Measurements from ENCODE around the gene FN3K.
"Not testable (repeated sequence)": the region's sequence is repeated elsewhere in the genome, so short reads cannot be mapped to it uniquely, and the experiment has no call there.

Gene FN3K

DNA sequence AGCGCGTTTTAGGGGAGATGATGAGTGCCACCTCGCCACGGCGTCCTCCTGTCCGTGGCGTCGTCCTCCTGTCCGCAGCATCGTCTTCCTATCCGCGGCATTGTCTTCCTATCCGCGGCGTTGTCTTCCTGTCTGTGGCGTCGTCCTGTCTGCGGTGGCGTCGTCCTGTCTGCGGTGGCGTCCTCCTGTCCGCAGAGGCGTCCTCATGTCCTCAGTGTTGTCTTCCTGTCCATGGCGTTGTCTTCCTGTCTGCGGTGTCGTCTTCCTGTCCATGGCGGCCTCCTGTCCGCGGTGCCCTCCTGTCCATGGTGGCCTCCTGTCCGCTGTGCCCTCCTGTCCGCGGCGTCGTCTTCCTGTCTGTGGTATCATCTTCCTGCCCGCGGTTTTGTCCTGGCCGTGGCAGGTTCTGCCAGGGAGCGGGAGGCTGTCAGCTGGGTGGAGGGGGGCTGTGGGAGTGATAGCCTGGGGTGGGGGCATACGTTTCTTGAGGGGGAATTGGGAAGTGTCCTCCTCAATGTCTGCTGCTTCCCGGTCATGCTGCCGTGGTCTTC is 47.3 kb downstream of the FN3K start:
- TF ChIP-seq, protein P1, sequence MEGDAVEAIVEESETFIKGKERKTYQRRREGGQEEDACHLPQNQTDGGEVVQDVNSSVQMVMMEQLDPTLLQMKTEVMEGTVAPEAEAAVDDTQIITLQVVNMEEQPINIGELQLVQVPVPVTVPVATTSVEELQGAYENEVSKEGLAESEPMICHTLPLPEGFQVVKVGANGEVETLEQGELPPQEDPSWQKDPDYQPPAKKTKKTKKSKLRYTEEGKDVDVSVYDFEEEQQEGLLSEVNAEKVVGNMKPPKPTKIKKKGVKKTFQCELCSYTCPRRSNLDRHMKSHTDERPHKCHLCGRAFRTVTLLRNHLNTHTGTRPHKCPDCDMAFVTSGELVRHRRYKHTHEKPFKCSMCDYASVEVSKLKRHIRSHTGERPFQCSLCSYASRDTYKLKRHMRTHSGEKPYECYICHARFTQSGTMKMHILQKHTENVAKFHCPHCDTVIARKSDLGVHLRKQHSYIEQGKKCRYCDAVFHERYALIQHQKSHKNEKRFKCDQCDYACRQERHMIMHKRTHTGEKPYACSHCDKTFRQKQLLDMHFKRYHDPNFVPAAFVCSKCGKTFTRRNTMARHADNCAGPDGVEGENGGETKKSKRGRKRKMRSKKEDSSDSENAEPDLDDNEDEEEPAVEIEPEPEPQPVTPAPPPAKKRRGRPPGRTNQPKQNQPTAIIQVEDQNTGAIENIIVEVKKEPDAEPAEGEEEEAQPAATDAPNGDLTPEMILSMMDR (IDR thresholded peaks at IDR 0.05; ENCODE audit: low read depth, low read length) = no peak
- Histone ChIP-seq H3K36me3 (peaks cover 15% of the 10 kb centered on the region), H3K27me3 (no peaks in the 10 kb centered on the region), H3K4me3 (ENCODE audit: low read depth, low read length) (no peak overlapping the region), H3K9me3 (no peaks in the 10 kb centered on the region), H3K4me1 (no peaks in the 10 kb centered on the region; the same call in 1 of the 2 replicates)
- no peak for DNase-seq

DNA sequence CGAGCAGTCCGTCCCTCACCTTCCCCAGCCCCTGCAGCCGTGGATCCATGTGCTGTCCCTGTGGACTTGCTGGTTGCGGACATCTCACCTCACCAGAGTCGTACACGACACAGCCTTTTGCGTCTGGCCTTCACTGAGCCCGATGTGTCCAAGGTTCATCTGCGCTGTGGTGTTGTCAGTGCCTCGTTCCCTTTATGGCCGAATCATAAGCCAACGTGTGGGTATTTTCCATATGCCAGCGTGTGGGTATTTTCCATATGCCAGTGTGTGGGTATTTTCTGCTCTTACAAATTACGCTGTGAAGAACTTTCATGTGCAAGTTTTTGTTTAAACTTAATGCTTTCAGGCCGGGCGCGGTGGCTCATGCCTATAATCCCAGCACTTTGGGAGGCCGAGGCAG is 48.1 kb downstream of the FN3K start:
- H3K4me1 ChIP-seq = no peaks in the 10 kb centered on the region; the same call in 1 of the 2 replicates

DNA sequence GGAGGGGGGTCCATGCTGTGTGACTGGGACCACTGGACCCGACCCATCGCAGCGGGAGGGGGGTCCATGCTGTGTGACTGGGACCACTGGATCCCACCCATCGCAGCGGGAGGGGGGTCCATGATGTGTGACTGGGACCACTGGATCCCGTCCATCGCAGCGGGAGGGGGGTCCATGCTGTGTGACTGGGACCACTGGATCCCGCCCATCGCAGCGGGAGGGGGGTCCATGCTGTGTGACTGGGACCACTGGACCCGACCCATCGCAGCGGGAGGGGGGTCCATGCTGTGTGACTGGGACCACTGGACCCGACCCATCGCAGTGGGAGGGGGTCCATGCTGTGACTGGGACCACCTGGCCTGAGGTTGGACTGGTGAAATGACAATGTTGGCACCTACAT is 50.2 kb downstream of the FN3K start:
- H3K36me3 ChIP-seq = peaks cover 15% of the 10 kb centered on the region
- not testable (repeated sequence) for DNase-seq; H3K27me3 ChIP-seq; H3K4me1 ChIP-seq; H3K4me3 ChIP-seq (ENCODE audit: low read depth, low read length); H3K9me3 ChIP-seq

More for the DNA sequence above, 48.1 kb downstream of the FN3K start:
- no peak overlapping the region for H3K4me3 ChIP-seq (ENCODE audit: low read depth, low read length)
- no peaks in the 10 kb centered on the region for H3K9me3 ChIP-seq
- no peak for DNase-seq
- TF ChIP-seq, protein P1 (IDR thresholded peaks at IDR 0.05; ENCODE audit: low read depth, low read length) = no peak
- H3K36me3 ChIP-seq = peaks cover 15% of the 10 kb centered on the region
- H3K27me3 ChIP-seq = no peaks in the 10 kb centered on the region

DNA sequence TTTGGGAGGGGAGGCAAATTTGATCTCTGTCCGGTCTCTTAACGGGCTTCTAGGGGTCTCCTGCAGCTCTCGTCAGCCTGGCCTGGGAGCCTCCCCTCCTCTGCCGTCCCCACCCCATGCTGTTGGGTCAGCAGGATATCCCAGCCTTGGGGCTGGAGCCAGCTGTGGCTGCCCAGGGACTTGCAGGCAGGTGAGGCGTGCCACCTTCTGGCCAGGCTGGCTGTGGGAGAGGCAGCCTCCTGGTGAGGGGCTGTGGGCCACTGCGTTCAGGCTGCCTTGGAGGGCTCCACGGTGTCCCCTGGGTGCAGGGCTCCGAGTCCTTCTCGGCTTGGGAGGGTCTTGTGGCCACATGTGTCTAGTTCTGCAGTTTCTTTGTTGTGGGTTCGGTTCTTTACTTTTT is 51.0 kb downstream of the FN3K start:
- H3K9me3 ChIP-seq = no peaks in the 10 kb centered on the region
- DNase-seq = no peak
- TF ChIP-seq, protein P1 (IDR thresholded peaks at IDR 0.05; ENCODE audit: low read depth, low read length) = no peak
- H3K4me1 ChIP-seq = no peaks in the 10 kb centered on the region; the same call in 1 of the 2 replicates
- peaks cover 14% of the 10 kb centered on the region for H3K36me3 ChIP-seq
- H3K27me3 ChIP-seq = no peaks in the 10 kb centered on the region
- H3K4me3 ChIP-seq (ENCODE audit: low read depth, low read length) = no peak overlapping the region

DNA sequence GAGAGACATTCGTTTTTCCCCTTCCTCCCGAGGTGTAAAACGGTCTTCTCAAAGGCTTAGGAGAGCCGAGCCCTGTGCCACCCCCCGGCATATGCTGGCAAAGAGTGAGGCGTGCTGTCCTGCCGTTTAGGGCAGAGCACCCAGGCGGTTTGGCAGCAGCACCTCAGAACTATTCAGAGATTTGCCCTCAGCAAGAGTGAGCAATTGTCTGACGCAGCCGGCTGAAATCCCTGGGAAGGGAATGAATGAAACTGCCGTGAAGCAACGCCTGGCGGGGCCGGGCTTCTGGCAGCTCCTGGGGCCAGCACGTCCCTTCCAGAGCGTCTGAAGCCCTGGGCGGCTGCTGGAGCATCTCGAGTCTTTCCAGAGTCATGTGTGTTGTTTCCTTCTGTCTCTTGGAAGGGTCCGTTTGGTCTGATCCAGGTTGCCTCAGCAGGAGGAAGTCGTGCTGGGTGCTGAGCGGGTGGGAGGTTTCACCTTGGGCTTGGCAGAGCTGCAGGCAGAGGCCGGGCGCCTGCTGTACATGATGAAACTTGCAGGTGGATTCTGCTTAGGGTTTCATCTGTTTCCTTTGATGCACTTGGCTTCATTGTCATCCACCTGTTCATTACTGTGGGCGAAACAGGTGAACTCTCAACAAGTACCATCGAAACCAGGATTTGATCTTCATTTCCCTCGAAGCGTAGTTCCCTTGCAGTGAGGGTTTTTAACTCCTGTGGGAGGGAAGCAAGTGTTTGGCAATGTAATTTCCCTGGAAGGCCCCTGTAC is 51.9 kb downstream of the FN3K start:
- Histone ChIP-seq H3K4me3 (ENCODE audit: low read depth, low read length) (no peak overlapping the region), H3K36me3 (peaks cover 8% of the 10 kb centered on the region), H3K9me3 (no peaks in the 10 kb centered on the region), H3K4me1 (no peaks in the 10 kb centered on the region), H3K27me3 (no peaks in the 10 kb centered on the region)
- no peak for DNase-seq
- TF ChIP-seq, protein P1 (IDR thresholded peaks at IDR 0.05; ENCODE audit: low read depth, low read length) = no peak

DNA sequence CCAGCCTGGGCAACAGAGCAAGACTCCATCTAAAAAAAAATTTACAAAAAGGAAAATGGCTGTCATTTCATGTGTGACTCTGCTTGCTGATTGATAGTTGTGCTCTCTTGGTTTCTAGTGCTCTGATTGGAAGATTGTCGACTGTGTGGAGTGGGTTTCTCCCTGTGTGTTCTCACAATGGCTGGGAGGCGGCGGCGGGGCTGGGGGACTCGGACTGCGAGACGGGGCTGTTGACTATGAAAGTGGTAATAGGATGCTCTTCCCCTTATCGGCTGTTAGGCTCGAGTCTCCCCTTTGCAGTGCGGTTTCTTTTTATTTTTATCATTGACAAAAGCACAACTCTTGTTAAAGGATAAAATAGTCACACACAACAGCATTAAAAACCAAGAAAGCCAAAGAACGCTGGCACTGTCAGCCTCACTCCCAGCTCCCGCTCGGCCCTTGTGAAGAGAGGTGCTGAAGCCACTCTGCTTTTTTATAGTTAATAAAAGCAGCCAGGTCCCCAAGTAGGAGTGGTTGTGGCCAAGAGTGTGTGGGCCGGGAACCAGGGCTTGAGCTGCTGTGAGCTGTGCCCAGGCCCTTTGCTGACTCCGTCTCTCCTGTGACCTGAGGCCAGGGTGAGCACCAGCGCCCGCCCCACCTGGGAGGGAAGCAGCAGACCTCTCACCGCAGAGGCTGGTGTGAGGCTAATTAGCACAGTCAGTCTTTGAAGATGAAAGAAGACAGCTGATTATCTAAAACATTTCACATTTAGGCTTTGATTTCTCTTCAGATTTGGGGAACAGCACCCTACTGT is 53.0 kb downstream of the FN3K start:
- no peak for DNase-seq
- Histone ChIP-seq H3K4me3 (ENCODE audit: low read depth, low read length) (no peak overlapping the region), H3K4me1 (no peaks in the 10 kb centered on the region), H3K27me3 (no peaks in the 10 kb centered on the region), H3K36me3 (peaks cover 6% of the 10 kb centered on the region), H3K9me3 (no peaks in the 10 kb centered on the region)
- TF ChIP-seq, protein P1 (IDR thresholded peaks at IDR 0.05; ENCODE audit: low read depth, low read length) = no peak

Data from BE2C (cell line).